HG02678 (cell line): ENCODE data around the gene MCU.

ENCODE experiments used
- ATAC-seq: cut with Tn5 transposase; IDR thresholded peaks from one replicate; pipeline ENCODE4 v1.9.1; 2021; ENCODE audit warnings: mild to moderate bottlenecking, moderate library complexity; ENCODE audit not compliant: unreplicated experiment

MCU gene

GRCh38 chr10:72928798-72929197, 236.9 kb downstream of the MCU start:
- no peak for ATAC-seq

DNA sequence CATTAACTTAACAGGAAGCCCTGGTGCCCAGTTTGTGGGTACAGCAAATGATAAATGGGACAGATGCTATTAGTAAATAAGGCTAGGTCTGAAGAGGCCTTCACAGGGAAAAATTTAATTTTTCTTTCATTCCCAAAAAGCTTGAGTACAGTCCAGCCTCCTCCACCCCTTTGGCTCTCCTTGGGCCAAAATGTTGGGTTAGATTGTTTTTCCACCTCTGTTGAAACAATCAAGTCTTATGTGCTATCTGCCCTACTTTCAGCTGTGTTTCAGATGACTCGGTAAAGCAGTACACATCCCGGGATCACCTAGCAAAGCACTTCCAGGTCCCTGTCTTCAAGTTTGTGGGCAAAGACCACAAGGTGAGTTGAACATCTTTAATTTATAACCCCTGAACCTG, 238.3 kb downstream of the MCU start:
- no peak for ATAC-seq

GRCh38 chr10:72932259-72933015, 240.5 kb downstream of the MCU start:
- ATAC-seq = no peak

GRCh38 chr10:72935361-72935760, 243.4 kb downstream of the MCU start:
- no peak for ATAC-seq
